ENCODE results near the gene SYCN.

GRCh38 chr19:39154100-39154628 is 49.9 kb downstream of the SYCN start:
- TF ChIP-seq POLR2A (IDR thresholded peaks at IDR 0.05): no peak
- TF ChIP-seq CTCF (IDR thresholded peaks at IDR 0.05): no peak

Data from uterus (tissue), 2 donors.